ENCODE results near the gene IQGAP2. TPM values are rescaled to one million over a fixed set of nuclear protein-coding genes. Genes with fewer than 3 reads are reported as not detected.

IQGAP2 gene
- polyA plus RNA-seq, 10 donors: 9.9 to 28.4 (median 14.7) TPM

- DNase-seq: peak in 2 of 3 donors; percentile 45 to 72
Observed at GRCh38 chr5:76607353-76607871, 204.3 kb downstream of the IQGAP2 start.

GRCh38 chr5:76608833-76609232 lies 205.7 kb downstream of the IQGAP2 start:
- peak; percentile 25 to 81 (median 61) for DNase-seq

- DNase-seq: no peak
Observed at GRCh38 chr5:76610196-76610595, 207.1 kb downstream of the IQGAP2 start.

GRCh38 chr5:76612942-76613341 lies 209.9 kb downstream of the IQGAP2 start:
- no peak for DNase-seq

- DNase-seq: no peak
Observed at GRCh38 chr5:76615759-76616158, 212.7 kb downstream of the IQGAP2 start.

- no peak for DNase-seq
Observed at GRCh38 chr5:76616206-76616605, 213.1 kb downstream of the IQGAP2 start.

GRCh38 chr5:76617229-76617628 lies 214.1 kb downstream of the IQGAP2 start:
- DNase-seq: no peak

- DNase-seq: peak in 1 of 3 donors; percentile 82
Observed at GRCh38 chr5:76617675-76618074, 214.6 kb downstream of the IQGAP2 start.

- no peak for DNase-seq
Observed at GRCh38 chr5:76620166-76620565, 217.1 kb downstream of the IQGAP2 start.

GRCh38 chr5:76622076-76622475 lies 219.0 kb downstream of the IQGAP2 start:
- peak in 2 of 3 donors; percentile 14 to 41 for DNase-seq

GRCh38 chr5:76622973-76623596 lies 220.0 kb downstream of the IQGAP2 start, which contains the start of gene F2RL2:
F2RL2 (minus strand) TSS chr5:76623403; CDS start chr5:76623230, 173 bp downstream.
- peak; percentile 44 to 76 (median 73) for DNase-seq

- peak in 2 of 3 donors; percentile 23 to 46 for DNase-seq
Observed at GRCh38 chr5:76625087-76625815, 222.2 kb downstream of the IQGAP2 start.

GRCh38 chr5:76626738-76627137 lies 223.7 kb downstream of the IQGAP2 start:
- no peak for DNase-seq

- DNase-seq: no peak
Observed at GRCh38 chr5:76634661-76635060, 231.6 kb downstream of the IQGAP2 start.

- no peak for DNase-seq
Observed at GRCh38 chr5:76637490-76637889, 234.4 kb downstream of the IQGAP2 start.

- DNase-seq: no peak
Observed at GRCh38 chr5:76638479-76638878, 235.4 kb downstream of the IQGAP2 start.

- DNase-seq: peak; percentile 53 to 72 (median 69)
Observed at GRCh38 chr5:76641514-76642120, 238.5 kb downstream of the IQGAP2 start.

- DNase-seq: no peak
Observed at GRCh38 chr5:76642390-76643040, 239.4 kb downstream of the IQGAP2 start.

- no peak for DNase-seq
Observed at GRCh38 chr5:76643371-76643770, 240.3 kb downstream of the IQGAP2 start.

GRCh38 chr5:76649140-76649539 lies 246.1 kb downstream of the IQGAP2 start:
- no peak for DNase-seq

- DNase-seq: no peak
Observed at GRCh38 chr5:76652809-76653414, 249.8 kb downstream of the IQGAP2 start.

GRCh38 chr5:76657091-76657490 lies 254.0 kb downstream of the IQGAP2 start:
- DNase-seq: no peak

Measured in muscle of back (tissue), 11 donors.